Esophagus squamous epithelium (tissue), 4 donors: ENCODE data around the gene CDON.

Experiments
- POLR2A ChIP-seq, 4 donors: fragments of 450-650 bp; IDR thresholded peaks; one replicate each; pipeline ENCODE4 v1.6.1; 2017; ENCODE audit warnings: antibody characterized with exemption in 4 of 4, mild to moderate bottlenecking in 4 of 4, moderate library complexity in 3 of 4
- TF ChIP-seq, protein P1 (sequence below), 6 experiments: fragments of 450-650 bp in 4 of 6; fragments of 200-600 bp in 2 of 6; sonication (generic) in 2 of 6; IDR thresholded peaks; one replicate each; pipeline ENCODE4 v1.5.1; 2016 to 2019; ENCODE audit warnings: antibody characterized with exemption in 6 of 6, mild to moderate bottlenecking in 4 of 6, moderate library complexity in 4 of 6

DNA sequence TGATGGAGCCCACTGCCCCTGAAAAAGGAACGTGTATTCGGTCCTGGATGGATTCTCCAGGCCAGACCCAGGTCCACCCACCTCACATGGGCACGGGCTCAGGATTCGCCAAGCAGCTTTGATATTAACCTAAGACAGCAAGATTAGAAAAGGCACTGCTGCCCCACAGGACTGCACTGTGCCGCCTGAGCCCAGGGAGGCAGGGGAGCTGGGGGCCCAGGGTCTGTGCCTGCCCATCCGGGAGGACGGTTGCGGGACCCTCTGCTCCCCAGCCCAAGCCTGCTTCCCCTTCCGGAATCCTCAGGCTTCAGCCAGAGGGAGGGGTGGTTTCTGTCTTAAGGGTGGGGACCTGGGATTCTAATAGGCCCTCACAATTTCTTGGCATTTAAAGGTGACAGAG, 130.4 kb downstream of the CDON start:
- TF ChIP-seq POLR2A (IDR thresholded peaks at IDR 0.05) = no peak
- TF ChIP-seq, protein P1, sequence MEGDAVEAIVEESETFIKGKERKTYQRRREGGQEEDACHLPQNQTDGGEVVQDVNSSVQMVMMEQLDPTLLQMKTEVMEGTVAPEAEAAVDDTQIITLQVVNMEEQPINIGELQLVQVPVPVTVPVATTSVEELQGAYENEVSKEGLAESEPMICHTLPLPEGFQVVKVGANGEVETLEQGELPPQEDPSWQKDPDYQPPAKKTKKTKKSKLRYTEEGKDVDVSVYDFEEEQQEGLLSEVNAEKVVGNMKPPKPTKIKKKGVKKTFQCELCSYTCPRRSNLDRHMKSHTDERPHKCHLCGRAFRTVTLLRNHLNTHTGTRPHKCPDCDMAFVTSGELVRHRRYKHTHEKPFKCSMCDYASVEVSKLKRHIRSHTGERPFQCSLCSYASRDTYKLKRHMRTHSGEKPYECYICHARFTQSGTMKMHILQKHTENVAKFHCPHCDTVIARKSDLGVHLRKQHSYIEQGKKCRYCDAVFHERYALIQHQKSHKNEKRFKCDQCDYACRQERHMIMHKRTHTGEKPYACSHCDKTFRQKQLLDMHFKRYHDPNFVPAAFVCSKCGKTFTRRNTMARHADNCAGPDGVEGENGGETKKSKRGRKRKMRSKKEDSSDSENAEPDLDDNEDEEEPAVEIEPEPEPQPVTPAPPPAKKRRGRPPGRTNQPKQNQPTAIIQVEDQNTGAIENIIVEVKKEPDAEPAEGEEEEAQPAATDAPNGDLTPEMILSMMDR (IDR thresholded peaks at IDR 0.05) = no peak
